EL (cell line): ENCODE results near the gene MED13L.
"Not testable (repeated sequence)": the region's sequence is repeated elsewhere in the genome, so short reads cannot be mapped to it uniquely, and the experiment has no call there.

Source experiments
- DNase-seq: peaks from one replicate; pipeline ENCODE4 v3.0.0-alpha.2; 2016

Gene MED13L

DNA sequence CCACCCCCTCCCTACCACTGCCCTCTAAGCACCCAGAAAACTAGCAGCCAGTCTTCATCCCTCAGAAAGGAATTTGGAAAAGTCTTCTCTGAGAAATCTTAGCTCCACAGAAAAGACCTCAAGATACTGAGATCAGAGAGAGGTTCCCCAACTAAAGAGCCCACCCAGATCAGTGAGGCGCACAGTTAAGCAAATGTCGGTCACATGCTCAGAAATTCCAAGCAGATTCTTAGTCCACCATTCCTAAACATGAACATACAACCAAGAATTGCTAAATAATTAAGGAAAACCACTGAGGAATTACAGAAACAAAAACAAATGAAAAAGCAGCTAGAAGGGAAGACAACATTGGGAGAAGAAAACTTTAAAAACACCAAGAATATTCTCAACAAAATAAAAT lies 32.3 kb downstream of the MED13L start:
- DNase-seq, result no peak

DNA sequence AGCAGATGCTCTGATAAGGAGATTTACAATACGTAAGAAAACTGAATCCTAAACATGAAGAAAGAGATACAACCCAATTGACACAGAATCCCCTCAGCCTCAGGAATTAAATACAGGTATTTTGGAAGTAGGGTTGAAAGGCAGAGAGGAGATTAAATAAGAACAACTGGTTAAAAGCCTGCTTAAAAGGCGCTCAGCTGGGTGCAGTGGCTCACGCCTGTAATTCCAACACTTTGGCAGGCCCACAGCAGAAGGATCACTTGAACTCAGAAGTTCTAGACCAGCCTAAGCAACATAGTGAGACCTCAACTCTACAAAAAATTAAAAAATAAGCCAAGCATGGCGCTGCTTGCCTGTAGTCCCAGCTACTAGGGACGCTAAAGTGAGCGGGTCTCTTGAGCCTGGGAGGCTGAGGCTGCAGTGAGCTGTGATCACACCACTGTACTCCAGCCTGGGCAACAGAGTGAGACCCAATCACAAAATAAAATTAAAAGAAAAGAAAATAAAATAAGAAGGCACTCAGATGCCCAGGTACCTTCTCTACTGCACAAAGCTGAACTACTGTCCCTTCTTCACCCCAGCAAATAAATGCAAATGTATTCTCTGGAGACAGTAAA lies 32.9 kb downstream of the MED13L start:
- no peak for DNase-seq

DNA sequence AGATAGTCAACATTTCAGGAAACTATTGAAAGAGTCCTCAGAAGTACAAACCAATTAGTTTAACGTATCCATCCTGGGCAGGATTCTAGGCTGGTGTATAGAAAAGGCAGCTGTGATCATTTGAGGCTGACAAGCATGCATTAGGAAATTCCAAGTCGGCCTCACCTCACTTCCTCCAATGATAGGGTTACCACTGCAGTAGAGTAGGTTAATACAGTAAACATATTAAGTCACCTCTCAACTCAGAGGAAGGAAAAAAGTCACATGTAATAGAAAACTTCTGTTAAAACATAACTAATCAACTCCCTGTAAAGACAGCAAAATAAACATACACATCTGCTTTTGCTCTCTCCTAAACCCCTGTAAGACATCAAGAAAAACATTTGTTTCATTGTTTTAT lies 33.5 kb downstream of the MED13L start:
- peak; percentile 26 for DNase-seq

DNA sequence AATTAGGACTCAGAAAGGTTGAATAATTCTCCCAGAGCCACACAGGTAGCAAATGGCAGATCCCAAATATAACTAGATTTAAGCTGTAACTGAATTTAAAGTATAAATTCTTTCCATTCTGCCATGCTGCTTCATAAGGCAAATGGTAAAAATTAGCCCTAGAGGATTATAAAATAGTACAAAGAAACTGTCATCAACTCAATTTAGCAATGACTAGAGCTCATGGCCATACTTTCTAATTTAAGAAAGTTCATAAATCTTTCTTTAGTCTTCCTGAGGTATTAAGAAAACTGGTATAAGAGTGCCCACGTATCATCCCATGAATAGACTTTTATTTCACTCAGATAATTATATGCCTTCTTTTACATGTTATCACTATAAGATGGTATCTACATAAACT lies 34.8 kb downstream of the MED13L start:
- no peak for DNase-seq

DNA sequence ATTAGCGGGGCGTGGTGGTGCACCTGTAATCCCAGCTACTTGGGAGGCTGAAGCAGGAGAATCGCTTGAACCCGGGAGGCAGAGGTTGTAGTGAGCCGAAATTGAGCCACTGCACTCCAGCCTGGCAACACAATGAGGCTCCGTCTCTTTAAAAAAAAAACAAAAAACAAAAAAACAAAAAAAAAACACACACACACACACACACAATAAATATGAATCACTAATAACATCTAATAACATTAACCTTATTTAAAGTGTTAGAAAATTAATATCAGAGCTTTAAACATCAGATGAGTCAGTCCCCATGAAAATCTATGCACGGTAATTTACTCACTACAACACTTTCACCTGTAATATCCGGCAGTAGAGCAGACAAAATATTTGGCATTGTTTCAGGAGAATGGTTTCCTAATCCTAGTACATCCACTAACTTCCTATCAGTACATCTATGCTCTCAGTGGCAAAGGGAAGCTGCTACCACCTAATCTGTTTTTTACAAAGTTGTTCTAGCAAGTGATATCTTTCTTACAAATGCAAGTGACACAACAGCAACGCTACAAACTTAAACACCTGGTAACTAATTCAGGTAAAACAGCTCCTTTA lies 36.2 kb downstream of the MED13L start:
- DNase-seq, result no peak

DNA sequence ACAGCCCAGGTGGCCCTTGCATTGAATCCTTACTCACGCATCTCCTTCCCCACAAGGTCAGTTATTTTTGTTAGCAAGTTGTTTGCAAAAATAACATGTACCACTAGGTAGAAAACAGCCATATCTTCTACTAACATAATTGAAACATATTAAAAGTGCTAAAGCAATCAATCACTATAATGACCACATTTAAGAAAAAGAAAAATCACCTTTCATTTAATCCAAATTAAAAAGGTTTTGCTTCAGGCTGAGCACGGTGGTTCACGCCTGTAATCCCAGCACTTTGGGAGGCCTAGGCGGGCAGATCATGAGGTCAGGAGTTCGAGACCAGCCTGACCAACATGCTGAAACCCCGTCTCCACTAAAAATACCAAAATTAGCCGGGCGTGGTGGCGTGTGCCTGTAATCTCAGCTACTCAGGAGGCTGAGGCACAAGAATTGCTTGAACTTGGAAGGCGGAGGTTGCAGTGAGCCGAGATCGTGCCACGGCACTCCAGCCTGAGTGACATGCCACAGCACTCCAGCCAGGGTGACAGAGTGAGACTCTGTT lies 38.8 kb downstream of the MED13L start:
- not testable (repeated sequence) for DNase-seq

DNA sequence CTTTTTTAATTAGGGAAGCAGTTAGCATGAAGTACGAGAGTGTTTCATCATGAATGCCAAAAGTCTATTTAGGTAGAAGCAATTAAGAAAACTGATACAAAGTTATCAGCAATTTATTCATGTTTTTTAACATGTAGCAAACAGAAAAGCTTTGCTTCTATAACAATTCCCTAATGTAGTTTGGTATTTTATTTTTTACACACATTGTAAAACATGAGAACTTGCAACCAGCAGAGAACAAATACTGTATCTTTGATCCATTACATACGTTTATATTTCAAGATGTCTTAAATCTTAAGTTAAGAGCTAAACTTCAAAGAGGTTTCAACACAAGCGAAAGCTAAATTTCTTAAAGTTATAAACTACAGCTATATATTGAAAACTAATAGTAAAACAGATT lies 39.3 kb downstream of the MED13L start:
- no peak for DNase-seq

DNA sequence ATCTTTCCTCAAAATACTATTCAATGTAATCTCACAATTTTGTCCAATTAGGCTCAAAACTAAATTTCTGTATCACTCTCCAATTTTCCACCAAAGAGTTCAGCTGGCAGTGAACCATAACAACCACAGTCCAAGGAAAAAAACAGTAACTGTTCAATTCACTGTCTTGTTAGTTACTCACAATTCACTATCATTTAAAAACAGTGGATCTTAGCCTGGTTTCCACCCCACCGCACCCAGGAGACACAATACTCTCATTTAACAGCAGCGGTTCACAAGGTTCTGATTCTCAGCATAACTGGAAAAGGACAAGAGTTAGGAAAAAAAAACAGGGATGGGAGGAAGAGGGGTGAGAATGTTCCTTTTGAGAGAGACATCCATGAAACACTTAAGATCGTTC lies 40.5 kb downstream of the MED13L start:
- DNase-seq, result no peak

DNA sequence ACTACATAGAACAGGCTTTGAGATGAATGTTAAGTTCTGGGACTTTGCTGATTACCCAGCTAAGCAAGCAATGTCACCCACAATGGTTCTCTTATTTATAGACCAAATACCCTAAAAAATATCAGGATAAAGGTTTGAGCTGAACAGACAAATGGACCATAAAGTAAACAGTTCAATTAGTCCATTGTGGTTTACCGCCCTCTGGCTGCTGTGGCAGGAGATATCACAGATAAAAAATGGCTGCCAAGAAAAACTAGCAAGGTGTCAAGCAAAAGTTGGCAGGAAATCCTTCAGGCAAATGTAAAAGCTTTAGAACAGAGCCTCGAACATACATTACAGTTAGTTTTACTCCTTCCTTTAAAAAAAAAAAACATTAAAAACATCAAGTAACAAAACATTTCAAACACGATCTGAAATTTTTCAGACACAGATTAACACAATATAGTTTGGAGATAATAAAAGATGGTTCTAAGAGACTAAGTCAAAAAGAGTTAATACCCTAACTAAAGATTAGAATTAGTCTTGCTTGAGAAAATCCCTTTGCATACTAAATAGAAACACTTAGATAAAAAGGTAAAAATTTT lies 41.3 kb downstream of the MED13L start:
- DNase-seq, result peak; percentile 61

DNA sequence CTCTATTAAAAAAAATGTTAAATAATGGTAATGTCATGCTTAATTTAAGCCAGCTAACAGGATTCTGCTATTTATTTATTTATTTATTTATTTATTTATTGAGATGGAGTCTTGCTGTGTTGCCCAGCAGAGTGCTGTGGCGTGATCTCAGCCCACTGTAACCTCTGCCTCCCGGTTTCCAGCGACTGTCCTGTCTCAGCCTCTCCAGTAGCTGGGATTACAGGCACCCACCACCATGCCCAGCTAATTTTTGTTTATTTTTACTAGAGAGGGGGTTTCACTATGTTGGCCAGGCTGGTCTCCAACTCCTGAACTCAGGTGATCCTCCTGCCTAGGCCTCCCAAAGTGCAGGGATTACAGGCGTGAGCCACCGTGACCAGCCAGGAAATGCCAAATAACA lies 43.3 kb downstream of the MED13L start:
- not testable (repeated sequence) for DNase-seq

DNA sequence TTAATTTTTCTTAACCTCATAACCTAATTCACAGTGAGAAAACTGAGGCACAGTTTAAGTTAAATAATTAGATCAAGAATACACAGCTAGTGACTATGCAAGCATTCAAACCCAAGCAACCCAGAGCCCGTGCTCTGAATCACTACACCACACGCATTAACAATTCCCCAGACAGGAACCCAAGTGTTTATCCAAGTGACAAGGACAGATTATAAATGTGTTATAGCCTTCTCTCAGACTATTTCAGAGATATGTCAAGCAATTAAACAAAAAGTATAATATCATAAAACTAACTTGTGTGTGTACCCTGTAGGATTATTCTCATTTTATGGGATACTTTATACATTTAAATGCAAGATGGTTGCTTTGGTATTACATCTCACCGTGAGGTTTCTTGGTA lies 43.8 kb downstream of the MED13L start:
- DNase-seq, result no peak

DNA sequence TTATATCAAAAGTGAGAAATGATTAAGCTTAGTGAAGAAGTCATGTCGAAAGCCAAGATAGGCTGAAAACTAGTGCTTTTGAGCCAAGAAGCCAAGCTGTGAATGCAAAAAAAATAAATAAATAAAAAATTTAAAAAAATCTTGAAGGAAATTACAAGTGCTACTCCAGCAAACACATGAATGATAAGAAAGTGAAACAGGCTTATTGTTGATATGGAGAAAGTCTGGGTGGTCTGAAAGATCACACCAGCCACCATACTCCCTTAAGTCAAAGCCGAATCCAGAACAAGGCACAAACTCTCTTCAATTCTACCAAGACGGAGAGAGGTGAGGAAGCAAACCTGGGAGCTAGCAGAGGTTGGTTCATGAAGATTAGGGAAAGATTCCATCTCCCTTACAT lies 49.7 kb downstream of the MED13L start:
- no peak for DNase-seq

DNA sequence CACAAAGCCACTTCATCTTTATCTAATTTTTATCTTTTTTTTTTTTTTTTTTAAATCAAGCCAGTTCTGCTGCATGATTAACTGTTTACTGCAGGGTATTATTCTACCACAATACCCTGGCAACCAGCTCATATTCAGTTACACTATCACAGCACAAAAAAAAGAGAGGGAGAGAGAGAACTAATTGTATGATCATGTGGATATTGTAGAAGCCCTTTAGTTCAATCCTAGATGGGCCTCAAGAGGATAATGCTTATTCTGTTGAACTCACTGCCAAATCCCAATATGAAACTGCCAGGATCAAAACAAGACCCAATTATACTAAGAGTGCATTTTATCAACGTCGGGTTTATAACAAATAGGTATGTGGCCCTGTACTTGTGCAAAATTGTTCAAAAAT lies 51.5 kb downstream of the MED13L start:
- DNase-seq, result no peak

DNA sequence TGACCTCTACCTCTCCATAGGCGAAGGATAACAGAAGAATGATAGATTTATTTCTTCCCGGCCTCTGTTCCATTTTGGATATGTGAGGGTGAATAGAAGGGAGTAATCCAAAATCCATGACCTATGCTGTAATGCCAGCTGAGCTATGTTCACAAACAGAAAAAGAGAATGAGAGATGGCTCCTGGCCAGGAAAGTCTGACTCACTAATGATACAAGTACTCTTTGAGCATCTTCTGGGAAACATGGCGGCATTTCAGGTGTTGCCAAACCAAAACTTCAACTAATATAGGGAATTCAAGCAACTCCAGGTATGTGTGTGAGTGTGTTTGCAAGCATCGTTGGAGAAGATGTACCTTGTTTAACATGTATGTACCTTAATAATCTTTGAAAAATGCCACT lies 55.1 kb downstream of the MED13L start:
- DNase-seq, result peak; percentile 77

DNA sequence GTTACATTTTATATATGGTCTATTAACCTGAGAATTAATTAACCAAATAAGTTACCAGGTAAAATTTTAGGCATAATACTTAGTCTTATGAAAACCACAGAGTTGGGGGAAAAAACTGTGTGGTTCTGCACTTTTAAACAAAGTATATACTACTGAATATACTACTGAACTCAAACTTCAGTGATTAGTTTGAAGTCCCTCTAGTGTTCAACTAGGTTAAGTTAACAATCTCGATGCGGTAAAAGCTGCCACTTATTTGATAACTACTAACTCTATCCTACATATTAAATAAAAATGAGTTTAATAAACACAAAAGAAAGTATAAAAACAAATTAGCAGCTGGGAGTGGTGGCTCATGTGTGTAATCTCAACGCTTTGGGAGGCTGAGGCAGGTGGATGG lies 56.7 kb downstream of the MED13L start:
- DNase-seq, result no peak

DNA sequence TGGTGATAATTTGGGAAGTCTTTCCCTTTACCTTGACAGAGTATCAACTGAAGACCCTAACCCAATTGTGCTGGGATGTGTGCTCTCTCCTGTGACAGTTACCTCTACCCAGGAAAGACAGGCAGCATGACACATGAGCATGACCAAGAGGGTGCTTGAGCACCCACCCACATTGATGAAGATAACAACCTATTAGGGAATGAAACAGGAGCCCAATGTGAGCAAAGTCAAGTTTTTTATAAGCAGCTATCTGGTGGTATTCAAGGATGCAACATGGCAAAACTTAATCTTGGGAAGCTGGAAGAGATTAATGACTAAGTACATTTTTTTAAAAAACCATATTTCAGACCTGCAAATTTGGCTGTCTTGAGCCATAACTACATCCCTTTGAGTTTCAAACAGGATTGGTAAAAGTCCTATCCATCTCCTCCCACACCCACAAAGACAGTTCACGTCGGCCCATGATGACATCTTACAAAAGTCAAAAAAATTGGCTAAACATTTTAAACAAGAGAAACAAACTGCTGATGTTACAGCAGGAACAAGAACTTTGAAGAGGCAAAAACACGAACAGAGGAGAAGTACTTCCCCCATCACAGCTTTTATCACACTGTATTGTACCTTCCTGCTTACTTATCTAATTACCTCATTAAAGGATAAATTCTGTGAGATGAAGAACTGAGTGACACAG lies 60.3 kb downstream of the MED13L start:
- DNase-seq, result no peak

DNA sequence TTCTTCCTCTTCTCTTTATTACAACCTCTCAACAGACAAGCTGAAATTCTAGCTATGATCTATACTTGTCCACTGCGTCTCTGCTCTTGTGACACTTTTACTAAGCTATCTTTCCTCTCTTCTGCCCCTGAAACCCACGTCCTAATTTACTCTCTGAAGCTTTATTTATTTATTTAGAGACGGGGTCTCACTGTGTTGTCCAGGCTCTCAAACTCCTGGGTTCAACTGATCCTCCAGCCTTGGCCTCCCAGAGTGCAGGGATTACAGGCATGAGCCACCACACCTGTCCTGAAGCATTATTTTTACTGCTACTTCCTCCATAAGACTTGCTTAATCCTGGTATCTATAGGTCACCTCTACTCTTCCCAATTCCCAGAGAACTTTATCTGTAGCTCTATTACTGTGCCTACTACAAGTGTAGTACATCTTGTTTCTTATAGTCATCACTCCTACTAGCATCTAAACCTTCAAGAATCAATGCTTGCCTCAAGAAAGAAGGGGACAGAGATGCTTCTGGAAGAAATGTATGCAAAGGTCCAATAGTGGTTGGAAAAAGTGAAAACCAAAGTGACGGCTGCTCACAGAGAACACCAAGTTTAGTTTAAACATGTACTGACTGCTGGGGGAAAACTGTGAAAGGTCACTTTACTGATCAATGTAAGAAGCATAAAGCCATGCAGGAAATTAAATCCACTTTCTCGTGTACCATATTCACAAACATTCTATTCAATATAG lies 61.3 kb downstream of the MED13L start:
- DNase-seq, result no peak

DNA sequence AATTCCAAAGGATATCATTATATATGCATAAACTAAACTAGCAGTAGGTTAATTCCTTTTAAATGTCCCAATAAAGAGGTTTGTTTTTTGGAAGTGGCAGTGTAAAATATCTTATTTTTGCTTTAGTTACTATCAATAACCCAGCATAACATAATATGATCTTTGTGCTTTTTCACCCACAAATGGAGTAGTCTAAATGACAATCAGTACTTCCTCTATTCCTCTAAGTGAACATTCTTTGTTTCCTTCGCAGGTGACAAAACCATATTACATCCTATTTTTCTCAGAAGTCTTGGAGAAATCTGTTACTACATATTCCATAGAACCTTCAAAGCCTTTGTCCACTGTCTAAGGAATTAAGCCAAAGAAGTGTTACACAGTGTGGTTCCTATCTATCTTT lies 62.5 kb downstream of the MED13L start:
- DNase-seq, result no peak

DNA sequence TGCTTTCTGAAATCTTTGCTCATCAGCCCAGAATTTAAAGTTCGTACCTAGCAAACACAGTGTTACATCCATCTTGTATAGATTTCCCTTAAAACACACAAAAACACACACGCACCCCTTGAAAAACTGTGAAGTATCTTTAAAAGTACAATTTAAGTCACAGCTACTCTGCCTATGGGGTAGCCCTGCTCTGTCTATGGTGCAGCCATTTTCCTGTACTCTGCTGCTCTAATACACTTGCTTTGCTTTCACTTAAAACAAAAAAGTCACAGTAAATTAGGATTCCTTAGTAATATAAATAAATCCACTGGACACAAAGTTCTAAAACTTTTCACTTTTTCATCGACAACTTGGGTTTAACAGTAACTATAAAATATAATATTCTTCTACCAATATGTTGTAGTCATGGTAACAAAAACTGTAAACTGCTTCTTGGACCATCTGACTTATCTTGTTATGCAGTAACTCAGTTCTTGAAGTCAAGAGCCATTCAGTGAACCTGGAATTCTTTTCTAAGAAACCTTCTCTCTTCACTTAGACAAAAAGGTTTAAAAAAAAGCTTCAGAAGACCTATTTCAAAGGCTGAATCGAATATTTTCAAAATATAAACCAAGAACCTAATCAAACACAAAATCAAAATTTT lies 63.5 kb downstream of the MED13L start:
- DNase-seq, result no peak

DNA sequence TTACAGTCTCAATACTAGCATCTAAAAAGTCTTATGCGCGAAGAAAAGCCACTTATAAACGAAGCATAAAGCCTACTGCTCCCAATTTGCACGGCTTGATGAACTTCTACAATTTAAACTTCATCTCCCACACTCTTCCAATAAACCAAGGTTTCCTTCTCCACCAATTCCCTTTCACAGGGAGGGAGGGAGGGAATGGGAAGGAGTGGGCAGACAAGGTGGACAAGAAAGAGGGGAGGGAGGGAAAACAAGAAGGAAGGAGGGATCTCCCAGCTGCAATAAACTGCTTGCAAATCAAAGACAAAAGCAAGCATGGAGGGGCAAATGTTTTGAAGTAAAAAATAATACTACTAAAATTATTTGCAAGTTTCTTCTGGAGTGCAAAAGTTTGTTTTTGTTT lies 64.5 kb downstream of the MED13L start:
- no peak for DNase-seq

DNA sequence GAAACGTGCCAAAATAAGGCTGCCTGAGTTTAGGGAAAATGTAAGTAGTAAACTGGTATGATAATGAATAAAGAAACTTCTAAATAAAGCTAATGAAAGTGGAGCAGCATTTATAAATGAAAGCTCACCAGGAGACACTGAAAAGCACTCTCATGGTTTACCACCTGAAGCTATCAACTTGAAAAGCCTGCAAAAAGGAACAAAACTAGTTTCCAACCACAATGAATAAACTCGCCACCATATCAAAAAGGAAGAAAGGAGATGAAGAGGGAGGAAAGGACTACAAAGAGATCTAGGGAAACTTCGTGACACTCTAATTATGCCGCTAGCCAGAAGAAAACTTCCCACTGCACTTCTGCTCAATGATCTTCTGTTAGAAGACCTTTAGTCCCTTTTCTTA lies 66.7 kb downstream of the MED13L start:
- no peak for DNase-seq

DNA sequence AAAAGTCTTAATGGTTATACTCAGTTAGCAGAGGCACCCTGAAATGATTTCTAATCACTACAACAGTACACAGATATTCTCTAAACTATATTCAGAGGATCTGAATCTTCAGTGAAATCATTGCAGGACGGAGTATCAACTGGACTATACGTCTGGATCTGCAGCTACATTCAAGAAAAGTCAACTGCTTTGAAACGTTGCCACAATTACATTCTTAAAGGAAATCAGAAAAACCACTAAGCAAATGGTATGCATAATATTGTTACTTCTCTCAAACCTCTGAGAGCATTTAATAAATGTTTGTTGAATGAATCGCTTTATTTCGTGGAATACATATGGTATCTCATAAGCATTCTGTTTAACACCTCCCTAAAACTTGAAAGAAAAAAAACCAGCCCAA lies 67.4 kb downstream of the MED13L start:
- peak; percentile 48 for DNase-seq

DNA sequence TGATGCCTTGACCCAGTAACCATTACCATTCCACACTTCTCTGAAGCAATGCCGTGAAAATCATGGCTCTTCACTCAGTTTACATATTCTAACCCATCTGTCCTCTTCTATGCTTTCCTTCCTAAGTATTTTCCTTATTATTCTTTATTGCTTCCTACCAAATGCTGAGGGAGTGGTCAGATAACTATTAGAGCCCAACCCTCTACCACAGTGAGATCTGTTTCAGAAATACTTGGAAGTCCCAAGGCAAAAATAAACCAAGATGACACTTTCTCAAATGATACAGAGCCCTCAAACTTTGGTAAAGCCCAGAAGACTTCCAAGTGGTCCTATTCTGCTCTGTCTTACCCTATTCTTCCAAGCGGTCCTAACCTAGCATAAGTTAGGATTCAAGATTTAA lies 68.0 kb downstream of the MED13L start:
- no peak for DNase-seq
